ENCODE results near the gene MESP2. TPM values are rescaled to one million over a fixed set of nuclear protein-coding genes. Genes with fewer than 3 reads are reported as not detected.

Gene MESP2
- total RNA-seq, 4 donors from 2014 or later = 0.59 to 2.4 (median 0.83) TPM; not detected in 1

- no peak for DNase-seq
- H3K4me1 ChIP-seq = peaks cover 0 to 4% (median under 1%) of the 10 kb centered on the region in 3 donors
- TF ChIP-seq POLR2A (IDR thresholded peaks at IDR 0.05) (no peak), CTCF (IDR thresholded peaks at IDR 0.05) (no peak)
- 92 to 97% methylated on average over 2 of the region's 2 CpGs for WGBS, 2 donors
- peaks cover 0 to 6% (median 0%) of the 10 kb centered on the region in 4 donors for H3K27me3 ChIP-seq
- intact Hi-C loops (cut with DNase I) = no loop called here
- no peak overlapping the region for H3K27ac ChIP-seq
- H3K4me3 ChIP-seq = no peak overlapping the region
- no peaks in the 10 kb centered on the region for H3K9me3 ChIP-seq
- H3K36me3 ChIP-seq = no peaks in the 10 kb centered on the region
These were observed 23.9 kb downstream of the MESP2 start for GRCh38 chr15:89799918-89800498.

- no peaks in the 10 kb centered on the region for H3K9me3 ChIP-seq
- WGBS, 2 donors = 52 to 89% methylated on average over 5 to 14 of the region's 21 CpGs
- DNase-seq = no peak
- no peak overlapping the region for H3K4me3 ChIP-seq
- H3K4me1 ChIP-seq = no peaks in the 10 kb centered on the region
- no peak overlapping the region for H3K27ac ChIP-seq
- no peak for TF ChIP-seq POLR2A (IDR thresholded peaks at IDR 0.05)
- no peak for TF ChIP-seq CTCF (IDR thresholded peaks at IDR 0.05)
- H3K36me3 ChIP-seq = no peaks in the 10 kb centered on the region
- intact Hi-C loops (cut with DNase I) = no loop called here
- peaks cover 0 to 6% (median 0%) of the 10 kb centered on the region in 4 donors for H3K27me3 ChIP-seq
These were observed 25.5 kb downstream of the MESP2 start for GRCh38 chr15:89801471-89802195.

- DNase-seq = no peak
- H3K27me3 ChIP-seq = peaks cover 0 to 6% (median 0%) of the 10 kb centered on the region in 4 donors
- no peak overlapping the region for H3K4me3 ChIP-seq
- TF ChIP-seq CTCF (IDR thresholded peaks at IDR 0.05) (no peak), POLR2A (IDR thresholded peaks at IDR 0.05) (no peak)
- H3K9me3 ChIP-seq = no peaks in the 10 kb centered on the region
- WGBS, 2 donors = 69 to 77% methylated on average over 16 of the region's 16 CpGs
- no peaks in the 10 kb centered on the region for H3K36me3 ChIP-seq
- H3K27ac ChIP-seq = no peak overlapping the region
- intact Hi-C loops (cut with DNase I) = no loop called here
- H3K4me1 ChIP-seq = no peaks in the 10 kb centered on the region
These were observed 26.2 kb downstream of the MESP2 start for GRCh38 chr15:89802231-89802928.

GRCh38 chr15:89802986-89803824 is 27.1 kb downstream of the MESP2 start:
- intact Hi-C loops (cut with DNase I) = no loop called here
- Histone ChIP-seq H3K27ac (no peak overlapping the region), H3K4me1 (peaks cover 0 to 3% (median 0%) of the 10 kb centered on the region in 3 donors), H3K4me3 (no peak overlapping the region), H3K9me3 (no peaks in the 10 kb centered on the region), H3K36me3 (no peaks in the 10 kb centered on the region), H3K27me3 (peaks cover 0 to 6% (median 0%) of the 10 kb centered on the region in 4 donors)
- no peak for DNase-seq
- no peak for TF ChIP-seq POLR2A (IDR thresholded peaks at IDR 0.05)
- no peak for TF ChIP-seq CTCF (IDR thresholded peaks at IDR 0.05)
- 72 to 84% methylated on average over 7 to 15 of the region's 24 CpGs for WGBS, 2 donors

Measured in esophagus squamous epithelium (tissue), 5 donors.